ENCODE results near the gene TESPA1.

The TESPA1 gene

DNA sequence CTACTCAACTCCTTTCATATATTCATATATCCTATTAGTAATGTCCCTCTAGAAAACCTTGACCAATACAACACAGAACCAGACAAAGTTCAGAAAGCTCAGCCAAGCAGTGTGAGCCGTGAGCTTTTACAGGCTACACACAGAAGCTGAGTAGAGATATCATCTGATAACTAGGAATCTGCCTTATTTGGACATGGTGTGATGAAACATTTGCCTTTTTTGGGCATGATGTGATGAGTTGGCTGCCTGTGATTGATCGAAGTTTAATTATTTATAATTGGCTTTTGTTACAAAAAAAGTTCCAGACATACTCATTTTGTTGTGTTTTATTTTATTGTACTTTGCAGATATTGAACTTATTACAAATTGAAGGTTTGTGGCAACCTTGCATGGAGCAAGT lies 46.6 kb downstream of the TESPA1 start:
- TF ChIP-seq POLR2AphosphoS5 (IDR thresholded peaks at IDR 0.05; ENCODE audit: low read depth, low read length), result no peak
- TF ChIP-seq POLR2A (IDR thresholded peaks at IDR 0.05; ENCODE audit: low read depth, low read length), result no peak
- TF ChIP-seq POU2F2 (IDR thresholded peaks at IDR 0.05; ENCODE audit: low read depth, low read length), result no peak
- no peak for TF ChIP-seq PAX5 (IDR thresholded peaks at IDR 0.05; ENCODE audit: insufficient read depth, low read length, severe bottlenecking)
- TF ChIP-seq TAF1 (IDR thresholded peaks at IDR 0.05; ENCODE audit: low read depth, low read length), result no peak
- TF ChIP-seq SPI1 (IDR thresholded peaks at IDR 0.05; ENCODE audit: low read depth, low read length), result no peak
- no peak for FAIRE-seq
- DNase-seq (ENCODE audit: insufficient read length, low spot score), result no peak

DNA sequence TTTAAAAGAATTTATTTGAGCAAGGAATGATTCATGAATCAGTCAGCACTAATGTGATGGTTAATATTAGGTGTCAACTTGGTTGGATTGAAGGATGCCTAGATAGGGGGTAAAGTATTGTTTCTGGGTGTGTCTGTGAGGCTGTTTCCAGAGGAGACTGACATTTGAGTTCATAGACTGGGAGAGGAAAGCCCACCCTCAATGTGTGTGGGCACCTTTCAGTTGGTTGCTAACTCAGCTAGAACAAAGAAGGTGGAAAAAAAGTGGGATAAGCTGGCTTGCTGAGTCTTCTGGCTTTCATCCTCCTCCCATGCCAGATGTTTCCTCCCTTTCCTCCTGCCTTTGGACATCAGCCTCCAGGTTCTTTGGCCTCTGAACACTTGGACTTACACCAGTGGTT lies 47.2 kb downstream of the TESPA1 start:
- TF ChIP-seq SPI1 (IDR thresholded peaks at IDR 0.05; ENCODE audit: low read depth, low read length), result no peak
- no peak for TF ChIP-seq POLR2AphosphoS5 (IDR thresholded peaks at IDR 0.05; ENCODE audit: low read depth, low read length)
- no peak for TF ChIP-seq POU2F2 (IDR thresholded peaks at IDR 0.05; ENCODE audit: low read depth, low read length)
- no peak for TF ChIP-seq TAF1 (IDR thresholded peaks at IDR 0.05; ENCODE audit: low read depth, low read length)
- FAIRE-seq, result peak; percentile 45
- no peak for DNase-seq (ENCODE audit: insufficient read length, low spot score)

- FAIRE-seq (no peak), DNase-seq (ENCODE audit: insufficient read length, low spot score) (no peak)
- TF ChIP-seq SPI1 (IDR thresholded peaks at IDR 0.05; ENCODE audit: low read depth, low read length) (no peak), POU2F2 (IDR thresholded peaks at IDR 0.05; ENCODE audit: low read depth, low read length) (no peak)
These were observed 47.8 kb downstream of the TESPA1 start for GRCh38 chr12:54936736-54937135.

DNA sequence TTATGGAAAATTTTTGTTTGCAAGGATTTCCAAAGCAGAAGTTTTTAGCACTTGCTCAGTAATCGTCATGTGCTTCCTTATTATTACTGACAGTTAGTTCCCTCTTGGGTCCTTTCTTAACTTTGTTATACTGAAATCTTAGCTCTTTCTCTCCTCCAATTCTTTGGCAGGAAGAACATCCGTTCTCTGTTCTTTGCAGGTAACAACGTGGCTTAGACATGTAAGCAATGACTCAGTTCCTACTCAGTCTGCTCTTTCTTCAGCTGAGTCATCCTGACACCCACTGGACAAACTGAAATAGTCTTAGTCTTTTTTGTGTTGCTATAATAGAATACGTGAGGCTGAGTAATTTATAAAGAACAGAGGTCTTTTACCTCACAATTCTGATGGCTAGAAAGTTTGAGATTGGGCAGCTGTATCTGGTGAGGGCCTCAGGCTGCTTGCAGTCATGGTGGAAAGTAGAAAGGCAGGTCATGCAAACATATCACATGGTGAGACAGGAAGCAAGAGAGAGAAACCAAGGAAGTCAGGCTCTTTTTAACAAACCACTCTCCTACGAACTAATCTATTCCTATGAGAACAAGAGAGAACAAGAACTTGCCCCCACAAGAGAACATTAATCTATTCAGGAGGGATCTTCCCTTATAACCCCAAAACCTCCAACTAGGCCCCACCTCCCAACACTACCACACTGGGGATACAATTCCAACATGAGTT lies 49.2 kb downstream of the TESPA1 start:
- FAIRE-seq (peak; percentile 85), DNase-seq (ENCODE audit: insufficient read length, low spot score) (peak; percentile 21)
- TF ChIP-seq POU2F2 (IDR thresholded peaks at IDR 0.05; ENCODE audit: low read depth, low read length), result no peak
- no peak for TF ChIP-seq TAF1 (IDR thresholded peaks at IDR 0.05; ENCODE audit: low read depth, low read length)
- TF ChIP-seq SPI1 (IDR thresholded peaks at IDR 0.05; ENCODE audit: low read depth, low read length), result peak; percentile 36
- no peak for TF ChIP-seq POLR2AphosphoS5 (IDR thresholded peaks at IDR 0.05; ENCODE audit: low read depth, low read length)
- TF ChIP-seq PAX5 (IDR thresholded peaks at IDR 0.05; ENCODE audit: insufficient read depth, low read length, severe bottlenecking), result no peak
- no peak for TF ChIP-seq POLR2A (IDR thresholded peaks at IDR 0.05; ENCODE audit: low read depth, low read length)

GRCh38 chr12:54934419-54934818 lies 50.1 kb downstream of the TESPA1 start:
- TF ChIP-seq SPI1 (IDR thresholded peaks at IDR 0.05; ENCODE audit: low read depth, low read length) (no peak), POLR2AphosphoS5 (IDR thresholded peaks at IDR 0.05; ENCODE audit: low read depth, low read length) (no peak), TAF1 (IDR thresholded peaks at IDR 0.05; ENCODE audit: low read depth, low read length) (no peak), PAX5 (IDR thresholded peaks at IDR 0.05; ENCODE audit: insufficient read depth, low read length, severe bottlenecking) (no peak), POU2F2 (IDR thresholded peaks at IDR 0.05; ENCODE audit: low read depth, low read length) (no peak), POLR2A (IDR thresholded peaks at IDR 0.05; ENCODE audit: low read depth, low read length) (no peak)
- FAIRE-seq (no peak), DNase-seq (ENCODE audit: insufficient read length, low spot score) (no peak)

DNA sequence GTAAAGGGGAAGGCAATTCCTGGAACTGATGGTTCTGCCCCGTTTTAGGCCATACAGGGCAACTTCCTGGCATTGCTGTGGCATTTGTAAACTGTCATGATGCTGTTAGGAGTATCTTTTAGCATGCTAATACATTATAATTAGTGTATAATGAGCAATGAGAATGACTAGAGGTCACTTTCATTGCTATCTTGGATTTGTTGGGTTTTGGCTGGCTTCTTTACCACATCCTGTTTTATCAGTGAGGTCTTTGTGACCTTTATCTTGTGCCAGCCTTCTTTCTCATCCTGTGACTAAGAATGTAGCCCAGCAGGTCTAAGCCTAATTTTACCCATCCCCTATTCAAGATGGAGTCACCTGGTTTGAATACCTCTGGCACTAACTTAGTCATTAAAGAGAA lies 51.2 kb downstream of the TESPA1 start:
- no peak for FAIRE-seq
- TF ChIP-seq POLR2AphosphoS5 (IDR thresholded peaks at IDR 0.05; ENCODE audit: low read depth, low read length) (no peak), SPI1 (IDR thresholded peaks at IDR 0.05; ENCODE audit: low read depth, low read length) (no peak), POU2F2 (IDR thresholded peaks at IDR 0.05; ENCODE audit: low read depth, low read length) (no peak), TAF1 (IDR thresholded peaks at IDR 0.05; ENCODE audit: low read depth, low read length) (no peak), POLR2A (IDR thresholded peaks at IDR 0.05; ENCODE audit: low read depth, low read length) (no peak), PAX5 (IDR thresholded peaks at IDR 0.05; ENCODE audit: insufficient read depth, low read length, severe bottlenecking) (no peak)
- DNase-seq (ENCODE audit: insufficient read length, low spot score), result no peak

- no peak for FAIRE-seq
- DNase-seq (ENCODE audit: insufficient read length, low spot score), result no peak
- TF ChIP-seq POU2F2 (IDR thresholded peaks at IDR 0.05; ENCODE audit: low read depth, low read length) (no peak), TAF1 (IDR thresholded peaks at IDR 0.05; ENCODE audit: low read depth, low read length) (no peak), POLR2AphosphoS5 (IDR thresholded peaks at IDR 0.05; ENCODE audit: low read depth, low read length) (no peak), SPI1 (IDR thresholded peaks at IDR 0.05; ENCODE audit: low read depth, low read length) (no peak), PAX5 (IDR thresholded peaks at IDR 0.05; ENCODE audit: insufficient read depth, low read length, severe bottlenecking) (no peak)
These were observed 51.9 kb downstream of the TESPA1 start for GRCh38 chr12:54932691-54933090.

- no peak for FAIRE-seq
- no peak for DNase-seq (ENCODE audit: insufficient read length, low spot score)
- TF ChIP-seq POLR2A (IDR thresholded peaks at IDR 0.05; ENCODE audit: low read depth, low read length) (no peak), POU2F2 (IDR thresholded peaks at IDR 0.05; ENCODE audit: low read depth, low read length) (no peak), PAX5 (IDR thresholded peaks at IDR 0.05; ENCODE audit: insufficient read depth, low read length, severe bottlenecking) (no peak), POLR2AphosphoS5 (IDR thresholded peaks at IDR 0.05; ENCODE audit: low read depth, low read length) (no peak), TAF1 (IDR thresholded peaks at IDR 0.05; ENCODE audit: low read depth, low read length) (no peak), SPI1 (IDR thresholded peaks at IDR 0.05; ENCODE audit: low read depth, low read length) (no peak)
These were observed 52.5 kb downstream of the TESPA1 start for GRCh38 chr12:54932038-54932437.

DNA sequence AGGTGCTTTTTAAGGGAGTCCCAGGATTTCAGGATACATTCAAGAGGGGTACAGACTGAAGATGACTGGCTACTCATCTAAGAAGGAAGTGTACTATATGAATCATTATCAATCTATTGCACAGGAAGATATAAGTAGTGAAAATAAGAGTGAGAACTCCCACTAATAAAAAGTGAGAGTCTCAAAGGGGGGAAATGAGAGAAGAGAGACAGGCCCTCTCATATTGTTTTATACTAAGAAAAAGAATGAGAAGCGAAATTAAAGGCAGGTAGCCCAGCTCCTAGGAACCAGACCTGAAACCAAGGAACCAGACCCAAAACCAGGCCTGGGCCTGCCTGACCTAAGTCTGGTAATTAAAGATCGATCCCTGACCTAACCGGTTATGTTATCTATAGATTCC lies 54.6 kb downstream of the TESPA1 start:
- DNase-seq (ENCODE audit: insufficient read length, low spot score) (no peak), FAIRE-seq (no peak)
- TF ChIP-seq POU2F2 (IDR thresholded peaks at IDR 0.05; ENCODE audit: low read depth, low read length) (no peak), POLR2A (IDR thresholded peaks at IDR 0.05; ENCODE audit: low read depth, low read length) (no peak), PAX5 (IDR thresholded peaks at IDR 0.05; ENCODE audit: insufficient read depth, low read length, severe bottlenecking) (no peak), SPI1 (IDR thresholded peaks at IDR 0.05; ENCODE audit: low read depth, low read length) (no peak), TAF1 (IDR thresholded peaks at IDR 0.05; ENCODE audit: low read depth, low read length) (no peak), POLR2AphosphoS5 (IDR thresholded peaks at IDR 0.05; ENCODE audit: low read depth, low read length) (no peak)

GRCh38 chr12:54926246-54926645 lies 58.3 kb downstream of the TESPA1 start:
- FAIRE-seq (no peak), DNase-seq (ENCODE audit: insufficient read length, low spot score) (no peak)
- TF ChIP-seq POU2F2 (IDR thresholded peaks at IDR 0.05; ENCODE audit: low read depth, low read length) (no peak), SPI1 (IDR thresholded peaks at IDR 0.05; ENCODE audit: low read depth, low read length) (no peak), TAF1 (IDR thresholded peaks at IDR 0.05; ENCODE audit: low read depth, low read length) (no peak), PAX5 (IDR thresholded peaks at IDR 0.05; ENCODE audit: insufficient read depth, low read length, severe bottlenecking) (no peak), POLR2AphosphoS5 (IDR thresholded peaks at IDR 0.05; ENCODE audit: low read depth, low read length) (no peak), POLR2A (IDR thresholded peaks at IDR 0.05; ENCODE audit: low read depth, low read length) (no peak)

Data from GM12891 (cell line).